Smooth muscle cell (in vitro differentiated cells): ENCODE measurements around the gene SIRT7. TPM values are rescaled to one million over a fixed set of nuclear protein-coding genes. Genes with fewer than 3 reads are reported as not detected.

Experiments
- DNase-seq: peaks from one replicate; lab custom pipeline; 2025; ENCODE audit not compliant: unreplicated experiment; lab: John Stamatoyannopoulos, UW
- H2AFZ ChIP-seq: fragments of 200-600 bp; sonication (generic); 2 replicates; pipeline ENCODE4 v1.6.0; 2016; ENCODE audit warnings: antibody characterized with exemption, low read depth, mild to moderate bottlenecking
- H3F3A ChIP-seq: fragments of 200-600 bp; sonication (generic); 2 replicates; pipeline ENCODE4 v1.6.0; 2017; ENCODE audit warnings: antibody characterized with exemption, low read depth
- H3K27ac ChIP-seq: fragments of 200-600 bp; sonication (generic); 2 replicates; pipeline ENCODE4 v1.5.1; 2016; ENCODE audit warnings: low read depth, mild to moderate bottlenecking
- H3K27me3 ChIP-seq: fragments of 200-600 bp; sonication (generic); 2 replicates; pipeline ENCODE4 v1.6.1; 2016; ENCODE audit warnings: low read depth, mild to moderate bottlenecking
- H3K36me3 ChIP-seq: fragments of 200-600 bp; sonication (generic); 2 replicates; pipeline ENCODE4 v1.5.1; 2016; ENCODE audit warnings: low read depth
- H3K4me1 ChIP-seq: fragments of 200-600 bp; sonication (generic); 2 replicates; pipeline ENCODE4 v1.5.1; 2016; ENCODE audit warnings: low read depth
- H3K4me2 ChIP-seq: fragments of 200-600 bp; sonication (generic); 2 replicates; pipeline ENCODE4 v1.6.0; 2016; ENCODE audit warnings: mild to moderate bottlenecking
- H3K4me3 ChIP-seq: fragments of 200-600 bp; sonication (generic); 2 replicates; pipeline ENCODE4 v1.5.1; 2016; ENCODE audit warnings: mild to moderate bottlenecking
- H3K79me2 ChIP-seq: fragments of 200-600 bp; sonication (generic); 2 replicates; pipeline ENCODE4 v1.6.0; 2016; ENCODE audit warnings: low read depth, mild to moderate bottlenecking
- H3K9ac ChIP-seq: fragments of 200-600 bp; sonication (generic); 2 replicates; pipeline ENCODE4 v1.6.0; 2016; ENCODE audit warnings: low read depth
- H3K9me3 ChIP-seq: fragments of 200-600 bp; sonication (generic); replicated peaks from 2 replicates; pipeline ENCODE4 v1.5.1; 2016; ENCODE audit warnings: low read depth
- H4K20me1 ChIP-seq: fragments of 200-600 bp; sonication (generic); 2 replicates; pipeline ENCODE4 v1.6.0; 2016; ENCODE audit warnings: low read depth
- WGBS: methylation state at CpG from one replicate; pipeline ENCODE4 v1.1.7; 2016; ENCODE audit warnings: low lambda C conversion rate; 5-methylcytosine and 5-hydroxymethylcytosine counted together
- polyA plus RNA-seq: library from polyadenylated mRNA; unstranded; fragments of >200 nt; fragmentation: Nextera tagmentation; extraction: Ambion mirVana; gene quantifications from 2 replicates; pipeline ENCODE4 v1.2.1, GENCODE V29; 2016
- total RNA-seq: library from RNA; depleted of rRNA; stranded (reverse); fragments of >200 nt; gene quantifications from 2 replicates; pipeline ENCODE4 v1.2.3, GENCODE V29; 2014
- TF ChIP-seq, protein P1 (sequence below): fragments of 200-600 bp; sonication (generic); IDR thresholded peaks from 2 replicates; pipeline ENCODE4 v1.5.1; 2017; ENCODE audit warnings: borderline replicate concordance, mild to moderate bottlenecking, antibody characterized with exemption; ENCODE audit not compliant: insufficient read depth, poor library complexity, severe bottlenecking

The SIRT7 gene
- total and polyA plus RNA-seq, 2 experiments from 2014 or later, result 10.1 to 19.9 TPM

DNA sequence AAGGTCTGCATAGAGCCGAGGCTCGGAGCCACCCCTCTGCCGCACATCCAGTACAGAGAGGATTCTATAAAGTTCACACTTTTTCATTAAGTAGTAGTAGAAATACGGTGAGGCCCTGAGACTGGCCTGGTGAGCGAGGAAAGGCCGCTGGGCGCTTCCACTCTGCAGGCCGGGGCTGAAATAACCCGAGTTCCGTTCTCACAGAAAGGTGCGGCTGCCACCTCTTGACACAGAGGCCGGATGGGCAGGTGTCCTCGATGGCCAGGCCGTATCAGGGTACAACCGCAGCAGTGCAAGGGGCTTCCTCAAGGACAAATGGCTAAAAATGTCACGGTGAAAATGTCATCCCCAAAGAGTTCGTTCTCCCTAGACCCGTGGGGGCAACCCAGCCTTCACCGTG lies 6.0 kb downstream of the SIRT7 start:
- no peak for DNase-seq
- H3K9ac ChIP-seq, result no peak overlapping the region
- no peak overlapping the region for H2AFZ ChIP-seq
- H3K36me3 ChIP-seq, result no peaks in the 10 kb centered on the region
- H3K27me3 ChIP-seq, result no peaks in the 10 kb centered on the region
- H3K9me3 ChIP-seq, result no peaks in the 10 kb centered on the region
- H3K79me2 ChIP-seq, result peaks cover 17% of the 10 kb centered on the region
- H3F3A ChIP-seq, result peaks cover 9% of the 10 kb centered on the region
- peak overlapping the region; percentile 79 for H3K4me2 ChIP-seq
- H3K4me3 ChIP-seq, result peak overlapping the region; percentile 33
- 94% methylated on average over 19 of the region's 19 CpGs for WGBS
- TF ChIP-seq, protein P1, sequence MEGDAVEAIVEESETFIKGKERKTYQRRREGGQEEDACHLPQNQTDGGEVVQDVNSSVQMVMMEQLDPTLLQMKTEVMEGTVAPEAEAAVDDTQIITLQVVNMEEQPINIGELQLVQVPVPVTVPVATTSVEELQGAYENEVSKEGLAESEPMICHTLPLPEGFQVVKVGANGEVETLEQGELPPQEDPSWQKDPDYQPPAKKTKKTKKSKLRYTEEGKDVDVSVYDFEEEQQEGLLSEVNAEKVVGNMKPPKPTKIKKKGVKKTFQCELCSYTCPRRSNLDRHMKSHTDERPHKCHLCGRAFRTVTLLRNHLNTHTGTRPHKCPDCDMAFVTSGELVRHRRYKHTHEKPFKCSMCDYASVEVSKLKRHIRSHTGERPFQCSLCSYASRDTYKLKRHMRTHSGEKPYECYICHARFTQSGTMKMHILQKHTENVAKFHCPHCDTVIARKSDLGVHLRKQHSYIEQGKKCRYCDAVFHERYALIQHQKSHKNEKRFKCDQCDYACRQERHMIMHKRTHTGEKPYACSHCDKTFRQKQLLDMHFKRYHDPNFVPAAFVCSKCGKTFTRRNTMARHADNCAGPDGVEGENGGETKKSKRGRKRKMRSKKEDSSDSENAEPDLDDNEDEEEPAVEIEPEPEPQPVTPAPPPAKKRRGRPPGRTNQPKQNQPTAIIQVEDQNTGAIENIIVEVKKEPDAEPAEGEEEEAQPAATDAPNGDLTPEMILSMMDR, result no peak
- peaks cover 4% of the 10 kb centered on the region for H3K4me1 ChIP-seq
- peaks cover 55% of the 10 kb centered on the region for H4K20me1 ChIP-seq
- H3K27ac ChIP-seq, result no peak overlapping the region

DNA sequence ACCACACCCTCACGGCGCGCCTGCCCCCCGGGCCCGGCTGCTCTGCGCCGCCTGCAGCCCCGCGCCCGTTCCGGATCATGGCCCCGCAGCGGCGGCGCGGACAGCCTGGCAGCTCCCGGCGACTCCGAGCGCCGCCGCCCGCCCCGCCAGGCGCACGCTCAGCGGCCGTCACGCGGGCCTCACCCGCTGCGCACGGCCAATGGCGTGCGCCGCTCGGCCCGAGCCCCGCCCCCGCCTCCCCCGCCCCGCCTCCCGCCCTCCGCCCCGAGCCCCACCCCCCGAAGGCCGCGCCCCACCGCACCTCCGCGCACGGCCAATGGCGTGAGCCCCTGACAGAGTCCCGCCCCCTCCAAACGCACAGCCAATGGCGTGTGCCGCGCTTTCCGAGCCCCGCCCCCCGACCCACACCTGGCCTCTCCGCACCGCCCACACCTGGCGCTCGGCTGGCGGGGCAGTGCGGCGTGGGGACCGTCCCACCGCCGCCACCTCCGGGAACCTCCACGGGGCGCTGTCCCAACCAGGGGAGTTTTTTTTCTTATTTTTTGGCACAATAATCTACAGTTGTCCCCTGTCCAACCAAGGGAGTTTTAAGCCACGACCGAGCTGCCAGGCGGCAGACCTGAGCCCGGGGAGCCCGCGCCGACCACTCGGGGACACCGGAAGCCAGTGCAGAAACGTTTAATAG lies 6.6 kb downstream of the SIRT7 start, which contains the start of gene PCYT2:
Gene PCYT2, minus strand, starts transcription at position 123 of the 685 bp plus-strand sequence. Its CDS starts 44 bp downstream, at position 79.
- no peak within 1 kb of the TSS for H2AFZ ChIP-seq
- H4K20me1 ChIP-seq, result peaks cover 50% of the 10 kb centered on the region
- no peaks in the 10 kb centered on the region for H3K9me3 ChIP-seq
- WGBS, result 16% methylated on average over 32 of the region's 84 CpGs
- H3K9ac ChIP-seq, result peak within 1 kb of the TSS; percentile 62
- TF ChIP-seq, protein P1, result peak; percentile 4
- H3K4me1 ChIP-seq, result peaks cover 4% of the 10 kb centered on the region
- peak; percentile 70 for DNase-seq
- H3K27me3 ChIP-seq, result no peaks in the 10 kb centered on the region
- H3K4me2 ChIP-seq, result peak within 1 kb of the TSS; percentile 99
- H3K79me2 ChIP-seq, result peaks cover 16% of the 10 kb centered on the region
- H3F3A ChIP-seq, result peaks cover 9% of the 10 kb centered on the region
- H3K27ac ChIP-seq, result no peak within 1 kb of the TSS
- H3K4me3 ChIP-seq, result peak within 1 kb of the TSS; percentile 81
- no peaks in the 10 kb centered on the region for H3K36me3 ChIP-seq

DNA sequence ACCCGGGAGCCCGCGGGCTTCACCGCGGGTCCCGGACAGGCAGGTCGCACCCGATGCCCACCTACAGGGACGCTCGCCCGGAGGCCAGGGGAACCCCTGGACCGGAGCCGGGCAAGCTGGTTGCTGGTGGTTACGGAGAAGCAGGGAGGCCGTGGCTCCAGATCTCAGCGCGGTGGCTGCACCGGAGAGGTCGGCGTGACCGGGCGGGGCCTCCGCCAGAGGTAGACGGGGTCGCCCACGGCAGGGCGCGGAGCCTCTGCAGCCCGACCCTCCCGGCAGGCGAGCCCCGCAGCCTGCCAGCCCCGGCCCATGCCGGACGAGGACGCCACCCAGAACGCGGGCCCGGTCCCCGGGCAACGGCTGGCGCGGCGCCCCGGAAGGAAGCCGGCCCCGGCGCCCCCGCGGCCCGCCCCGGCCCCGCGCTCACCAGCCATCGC lies 7.1 kb downstream of the SIRT7 start:
- peaks cover 9% of the 10 kb centered on the region for H3F3A ChIP-seq
- peak overlapping the region; percentile 81 for H3K4me3 ChIP-seq
- peaks cover 46% of the 10 kb centered on the region for H4K20me1 ChIP-seq
- H3K4me2 ChIP-seq, result peak overlapping the region; percentile 99
- H3K79me2 ChIP-seq, result peaks cover 12% of the 10 kb centered on the region
- no peaks in the 10 kb centered on the region for H3K36me3 ChIP-seq
- peaks cover 4% of the 10 kb centered on the region for H3K4me1 ChIP-seq
- WGBS, result under 1% methylated on average over 41 of the region's 55 CpGs
- no peaks in the 10 kb centered on the region for H3K27me3 ChIP-seq
- DNase-seq, result no peak
- no peaks in the 10 kb centered on the region for H3K9me3 ChIP-seq
- H3K27ac ChIP-seq, result no peak overlapping the region
- H3K9ac ChIP-seq, result peak overlapping the region; percentile 62
- no peak overlapping the region for H2AFZ ChIP-seq
- TF ChIP-seq, protein P1, result no peak
